COLO829 (cell line): ENCODE results near the gene FYCO1.

Experiments used
- DNase-seq: peaks from one replicate; pipeline ENCODE4 v3.0.0; 2012; ENCODE audit warnings: low spot score

The FYCO1 gene

GRCh38 chr3:45884368-45885201 is 111.0 kb downstream of the FYCO1 start:
- no peak for DNase-seq

DNA sequence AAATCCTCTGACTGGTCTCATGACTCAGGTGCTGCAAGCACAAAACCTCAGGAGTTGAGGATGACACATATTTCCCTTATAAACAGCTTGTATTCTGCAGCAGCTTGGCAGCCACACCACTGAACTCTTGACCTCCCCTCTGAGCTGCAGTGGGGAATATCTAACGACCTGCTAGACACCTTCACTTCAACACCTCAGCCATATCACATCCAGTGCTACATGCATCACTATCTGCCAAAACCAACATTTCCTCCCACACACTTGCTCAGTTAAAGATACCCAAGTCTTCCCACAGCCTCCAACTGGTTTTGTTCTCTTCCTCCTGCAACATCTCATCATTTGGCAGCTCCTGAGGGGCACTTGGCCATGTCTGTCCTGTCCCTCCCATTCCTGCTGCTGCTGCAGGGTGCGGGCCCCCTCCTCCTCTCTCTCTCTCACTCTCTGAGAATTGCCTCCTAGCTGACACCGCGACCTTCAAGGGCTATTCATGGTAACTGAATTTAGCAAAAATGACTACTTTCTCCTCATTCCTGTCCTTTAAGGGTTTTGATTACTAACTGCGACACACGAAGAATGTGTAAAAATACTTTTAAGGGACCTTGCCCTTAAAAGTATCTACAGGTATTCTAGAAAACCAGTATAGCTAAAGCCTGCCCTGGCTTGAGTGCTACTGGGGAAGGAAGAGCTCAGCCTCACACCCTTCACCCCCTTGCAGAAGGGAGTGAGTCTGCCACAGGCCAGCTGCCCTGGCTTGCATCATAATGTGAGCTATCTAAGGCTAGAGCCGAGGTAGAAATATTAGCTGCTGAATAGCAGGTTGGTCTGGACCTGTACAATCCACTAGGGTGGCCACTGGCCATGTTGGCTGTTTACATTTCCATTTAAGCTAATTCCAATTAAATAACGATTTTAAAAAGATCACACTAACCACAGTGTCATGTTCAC is 114.3 kb downstream of the FYCO1 start:
- DNase-seq, result no peak

- no peak for DNase-seq
Measured at GRCh38 chr3:45880725-45881077, 114.9 kb downstream of the FYCO1 start.

GRCh38 chr3:45878124-45878523 is 117.5 kb downstream of the FYCO1 start:
- DNase-seq, result no peak

DNA sequence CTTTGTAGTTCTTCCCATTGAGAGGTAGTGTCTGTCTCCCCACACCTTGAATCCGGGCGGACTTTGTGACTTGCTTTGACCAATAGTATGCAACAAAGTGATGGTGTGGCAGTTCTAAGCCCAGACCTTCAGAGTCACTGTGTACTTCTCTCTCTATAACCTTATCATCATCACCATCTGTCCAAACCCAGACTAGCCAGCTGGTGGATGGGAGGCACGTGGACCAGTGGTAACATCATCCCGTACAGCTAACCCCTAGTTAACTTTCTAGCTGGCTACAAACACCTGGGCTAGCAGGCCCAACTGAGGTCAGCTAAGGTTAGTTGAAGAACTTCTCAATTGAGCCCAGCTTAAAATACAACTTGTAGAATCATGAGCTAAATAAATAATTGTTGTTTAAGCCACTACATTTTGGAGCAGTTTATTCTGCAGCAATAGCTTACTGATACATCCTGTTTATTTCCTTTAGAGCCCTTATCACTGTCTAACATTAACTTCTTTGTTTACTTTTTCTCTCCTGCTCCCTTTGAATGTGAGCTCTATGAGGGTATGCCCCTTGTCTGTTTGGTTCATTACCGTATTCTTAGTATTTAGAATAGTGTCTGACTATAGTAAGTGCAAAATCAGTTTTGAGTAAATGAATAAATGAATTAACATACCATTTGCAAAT is 120.8 kb downstream of the FYCO1 start:
- no peak for DNase-seq

DNA sequence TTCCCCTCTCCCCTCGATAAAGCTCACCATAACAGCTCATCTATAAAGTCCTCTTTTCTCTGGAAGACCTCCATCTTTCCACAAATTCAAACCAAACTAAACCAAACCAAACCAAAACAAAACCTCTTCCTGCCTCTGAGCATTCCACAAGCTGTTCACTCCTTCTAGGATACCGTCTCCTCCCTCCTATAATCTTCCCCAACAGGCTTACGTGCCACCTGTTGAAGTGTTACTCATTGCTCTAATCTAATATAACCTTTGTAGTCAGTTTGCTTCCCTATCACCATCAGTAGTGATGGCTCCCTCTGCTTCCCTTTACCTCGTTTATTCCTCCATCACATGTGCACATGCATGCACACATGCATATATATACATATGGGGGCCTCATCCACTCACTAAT is 122.0 kb downstream of the FYCO1 start:
- DNase-seq, result no peak

- DNase-seq, result no peak
Measured at GRCh38 chr3:45873036-45873435, 122.6 kb downstream of the FYCO1 start.

DNA sequence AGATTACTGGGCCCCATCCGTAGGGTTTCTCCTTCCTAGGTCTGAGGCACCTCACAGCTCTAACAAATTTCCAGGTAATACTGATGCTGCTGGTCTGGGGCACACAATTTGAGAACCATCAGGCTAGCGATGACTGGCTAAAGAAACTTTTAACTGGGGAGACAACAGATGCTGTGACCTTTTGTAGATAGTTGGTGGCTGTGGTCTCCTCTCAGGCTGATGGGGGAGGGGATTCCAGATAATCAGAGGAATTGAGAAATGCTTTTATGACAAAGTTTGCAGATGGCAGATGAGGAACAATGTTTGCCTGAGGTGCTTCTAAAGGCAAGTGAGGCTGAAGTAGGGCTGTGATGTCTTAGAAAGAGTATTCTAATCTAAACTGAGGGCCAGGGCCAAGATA is 123.1 kb downstream of the FYCO1 start:
- DNase-seq, result no peak

DNA sequence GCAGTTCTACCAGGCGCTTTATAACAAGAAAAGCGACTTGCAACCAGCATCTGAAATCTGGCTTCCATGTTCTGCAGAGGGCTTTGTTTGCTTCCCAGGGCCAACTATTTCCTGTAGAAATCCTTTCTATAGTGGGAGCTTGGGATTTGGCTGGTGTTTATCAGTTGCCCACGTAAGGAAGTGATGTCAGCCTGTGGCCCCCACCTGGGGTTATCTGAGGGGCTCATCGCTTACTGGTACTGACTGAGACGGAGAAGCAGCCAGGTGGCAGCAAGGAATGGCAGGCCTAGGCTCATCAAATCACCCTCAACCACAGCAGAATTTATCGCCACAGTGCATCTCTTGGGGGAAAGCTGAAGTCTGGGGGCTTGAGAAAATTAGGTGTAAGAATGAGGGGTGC is 123.8 kb downstream of the FYCO1 start:
- DNase-seq, result no peak

- DNase-seq, result no peak
Measured at GRCh38 chr3:45870099-45870498, 125.5 kb downstream of the FYCO1 start.

DNA sequence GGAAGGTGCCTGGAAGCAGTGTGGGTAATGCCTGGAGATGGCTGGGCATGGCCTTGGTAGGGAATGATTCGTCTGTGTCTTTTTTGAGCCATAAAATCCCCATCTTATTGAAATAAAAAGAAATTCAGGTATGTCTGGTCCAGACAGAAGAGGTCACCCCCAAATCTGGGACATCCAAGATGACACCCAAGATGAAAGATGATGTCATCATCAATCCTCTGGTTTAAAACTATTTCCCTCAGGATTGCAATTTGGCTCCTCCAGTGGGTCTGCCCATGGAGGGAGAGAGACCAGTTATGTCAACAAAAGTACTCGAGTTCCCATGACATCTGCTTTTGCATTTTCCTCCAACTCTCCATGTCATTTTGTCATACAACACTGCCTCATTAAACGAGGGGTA is 126.0 kb downstream of the FYCO1 start:
- DNase-seq, result no peak

DNA sequence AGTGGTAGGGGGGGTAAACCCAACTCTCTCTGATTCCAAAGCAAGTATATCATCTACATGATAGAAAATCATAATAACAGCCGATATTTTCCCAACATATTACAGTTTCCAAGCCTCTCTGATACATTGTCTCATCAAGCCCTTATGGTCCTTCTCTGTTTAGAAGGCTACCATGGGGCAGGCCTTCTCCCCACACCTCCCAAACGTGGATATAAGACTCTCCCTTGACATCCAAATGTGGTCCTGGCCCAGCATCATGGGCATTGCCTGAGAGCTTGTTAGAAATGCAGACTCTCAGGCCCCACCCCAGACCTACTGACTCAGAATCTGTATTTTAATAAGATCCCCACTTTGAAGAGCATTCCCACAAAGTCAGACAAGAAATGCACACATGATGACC is 127.0 kb downstream of the FYCO1 start:
- DNase-seq, result no peak

DNA sequence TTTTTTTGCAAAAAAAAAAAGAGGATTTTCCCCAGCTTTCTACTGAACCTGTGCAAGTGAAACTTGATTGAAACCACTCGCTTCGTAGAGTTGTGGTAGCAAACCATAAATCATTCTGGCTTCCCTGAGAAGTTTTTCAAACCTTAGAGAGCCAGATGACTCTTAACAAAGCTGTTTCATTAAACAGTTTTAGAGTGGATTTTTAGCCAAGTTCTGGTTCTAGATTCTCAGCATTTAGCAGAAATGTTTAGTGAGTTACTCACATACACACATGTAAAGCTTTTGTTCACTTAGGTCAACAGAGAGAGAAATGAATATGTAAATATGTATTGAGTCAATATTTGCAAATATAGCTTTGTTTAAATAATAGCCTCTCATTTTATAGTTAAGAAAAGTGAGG is 127.4 kb downstream of the FYCO1 start:
- no peak for DNase-seq
